Fibroblast of skin of left biceps (primary cell): ENCODE results near the gene CCDC71L.

Experiments
- DNase-seq, 2 experiments: peaks; one replicate each; pipeline ENCODE4 v3.0.0-alpha.2; 2013; ENCODE audit warnings: low read depth in 2 of 2

The CCDC71L gene

DNA sequence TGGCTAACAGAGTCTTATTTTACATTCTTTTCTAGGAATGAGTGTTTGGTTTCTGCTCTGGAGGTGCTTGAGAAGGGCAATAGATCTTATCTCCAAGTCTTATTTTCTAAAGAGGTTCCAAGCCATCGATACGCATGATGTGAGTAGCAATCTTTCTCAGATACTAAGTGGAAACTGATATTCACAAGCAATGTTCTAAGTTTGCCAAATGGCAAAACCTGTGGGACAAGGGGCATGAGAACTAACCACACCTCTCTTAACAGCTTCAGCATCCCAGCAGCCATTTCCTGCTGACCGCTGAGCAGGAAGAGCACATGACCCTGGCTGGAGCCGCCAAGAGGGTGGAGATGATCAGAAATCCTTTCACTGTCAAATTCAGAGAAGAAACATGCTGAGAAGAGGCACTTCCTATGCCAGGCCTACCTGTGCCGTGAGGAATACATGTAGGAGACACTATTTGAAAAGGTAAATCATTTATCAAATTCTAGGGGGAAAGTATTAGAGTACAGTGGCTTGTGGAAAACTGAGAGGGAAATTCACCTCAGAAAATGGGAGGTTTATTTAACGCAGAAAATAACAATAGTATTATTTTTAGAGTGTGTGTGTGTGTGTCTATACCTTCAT is 35.2 kb downstream of the CCDC71L start:
- DNase-seq: no peak

DNA sequence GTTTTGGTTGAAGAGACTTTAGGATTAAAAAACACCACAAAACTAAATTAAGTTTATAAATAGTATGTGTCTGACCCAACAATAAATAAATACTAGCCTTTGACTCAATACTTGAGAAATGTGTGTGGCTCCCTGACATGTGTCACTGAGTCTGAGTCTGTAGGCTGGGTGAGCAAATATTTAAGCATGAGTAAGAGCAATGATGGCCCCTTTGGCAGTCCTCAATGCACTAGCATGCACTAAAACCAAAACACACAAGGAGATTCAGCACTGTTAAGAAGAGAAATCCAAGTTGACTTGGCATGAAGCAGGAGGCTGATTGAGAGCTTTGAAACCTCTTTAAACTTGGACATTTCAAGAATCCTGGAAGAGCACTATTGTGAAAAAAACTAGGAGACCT is 37.1 kb downstream of the CCDC71L start:
- DNase-seq: peak; percentile 46 to 56

DNA sequence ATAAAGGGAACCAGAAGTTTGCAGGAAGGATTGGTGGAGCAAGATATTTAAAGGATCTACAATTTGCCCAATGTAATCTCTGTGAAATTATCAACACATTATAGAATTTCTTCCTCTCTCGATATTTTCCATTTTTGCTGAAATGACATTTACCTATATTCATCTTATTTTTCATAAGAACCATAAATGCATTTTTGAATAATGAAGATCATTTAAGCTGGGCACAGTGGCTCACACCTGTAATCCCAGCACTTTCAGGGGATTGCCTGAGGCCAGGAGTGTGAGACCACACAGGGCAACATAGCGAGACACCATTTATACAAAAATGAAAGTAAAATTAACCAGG is 37.7 kb downstream of the CCDC71L start:
- DNase-seq: no peak

DNA sequence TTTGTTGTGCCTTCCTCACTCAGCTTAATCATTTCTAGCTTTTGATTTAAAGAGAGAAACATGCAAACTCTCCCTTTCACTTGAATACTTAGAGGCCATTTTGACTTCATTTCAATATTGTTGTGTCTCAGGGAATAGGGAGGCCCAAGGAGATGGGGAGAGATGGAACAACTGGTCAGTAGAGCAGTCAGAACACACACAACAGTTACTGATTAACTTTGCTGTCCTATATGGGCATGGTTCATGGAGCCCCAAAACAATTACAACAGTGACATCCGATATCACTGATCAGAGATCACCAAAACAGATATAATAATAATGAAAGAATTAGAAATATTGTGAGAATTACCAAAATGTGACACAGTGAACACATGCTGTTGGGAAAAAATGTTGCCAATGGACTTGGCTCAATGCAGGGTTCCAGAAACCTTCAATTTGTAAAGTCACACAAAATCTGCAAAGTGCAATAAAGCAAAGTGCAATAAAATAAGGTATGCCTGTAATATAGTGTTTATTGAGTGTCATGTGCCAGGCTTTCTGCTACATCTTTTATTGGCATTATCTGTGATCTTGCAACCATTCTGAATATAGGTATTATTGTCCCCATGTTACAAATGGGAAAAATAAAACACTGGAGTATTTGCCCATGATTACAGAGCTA is 38.2 kb downstream of the CCDC71L start:
- no peak for DNase-seq

DNA sequence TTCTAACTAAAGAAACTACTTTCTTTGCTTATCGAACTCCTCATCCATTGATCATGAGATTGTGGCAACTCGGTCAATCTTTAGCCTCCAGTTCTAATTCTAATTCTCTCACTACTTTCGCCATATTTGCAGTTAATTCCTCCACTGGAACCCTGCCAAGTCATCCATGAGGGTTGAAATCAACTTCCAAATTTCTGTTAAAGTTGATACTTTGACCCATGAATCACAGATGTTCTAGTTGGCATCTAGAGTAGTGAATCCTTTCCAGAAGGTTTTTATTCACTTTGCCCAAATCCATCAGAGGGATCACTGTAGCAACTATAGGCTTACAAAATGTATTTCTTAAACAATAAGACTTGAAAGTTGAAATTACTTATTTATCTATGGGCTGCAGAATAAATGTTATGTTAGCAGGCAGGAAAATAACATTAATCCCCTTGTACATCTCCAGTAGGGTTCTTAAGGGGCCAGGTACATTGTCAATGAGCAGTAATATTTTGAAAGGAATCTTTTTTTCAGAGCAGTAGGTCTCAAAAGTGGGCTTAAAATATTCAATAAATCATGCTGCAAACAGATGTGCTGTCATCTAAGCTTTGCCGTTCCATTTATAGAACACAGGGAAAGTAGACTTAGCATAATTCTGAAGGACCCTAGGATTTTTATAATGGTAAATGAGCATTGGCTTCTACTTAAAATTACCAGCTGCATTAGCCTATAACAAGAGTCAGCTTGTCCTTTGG is 39.4 kb downstream of the CCDC71L start:
- no peak for DNase-seq

DNA sequence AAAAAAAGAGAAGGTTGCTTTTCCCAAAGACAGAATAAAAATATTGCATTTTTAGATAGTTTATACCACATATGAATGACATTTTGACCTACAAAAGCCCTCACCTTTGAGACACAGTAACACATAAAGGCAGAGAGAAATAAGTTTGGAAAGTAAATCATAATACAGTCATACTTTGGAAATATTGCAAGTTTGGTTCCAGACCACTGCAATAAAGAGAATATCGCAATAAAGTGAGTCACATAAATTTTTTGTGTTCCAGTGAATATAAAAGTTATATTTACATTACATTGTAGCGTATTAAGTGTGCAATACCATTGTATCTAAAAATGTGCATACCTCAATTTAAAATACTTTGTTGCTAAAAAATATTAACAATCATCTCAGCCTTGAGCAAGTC is 40.3 kb downstream of the CCDC71L start:
- no peak for DNase-seq

DNA sequence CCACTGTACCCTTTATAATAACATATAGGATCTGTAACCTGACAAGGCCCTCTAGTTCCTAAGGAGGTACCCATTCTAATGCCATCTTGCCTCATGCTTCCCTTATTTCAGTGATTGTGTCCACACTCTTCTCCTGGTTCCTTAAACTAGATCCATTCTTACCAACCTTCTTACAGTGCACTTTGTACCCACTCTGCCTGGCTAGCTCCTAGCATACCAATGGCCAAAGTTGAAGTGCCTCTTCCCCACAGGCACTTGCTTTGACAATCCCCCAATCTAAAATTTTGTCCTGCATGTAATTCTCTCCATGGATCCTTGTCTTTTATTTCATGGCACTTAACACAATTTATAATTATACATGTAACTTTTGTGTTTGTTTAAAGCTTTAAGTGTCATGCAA is 40.9 kb downstream of the CCDC71L start:
- DNase-seq: no peak

DNA sequence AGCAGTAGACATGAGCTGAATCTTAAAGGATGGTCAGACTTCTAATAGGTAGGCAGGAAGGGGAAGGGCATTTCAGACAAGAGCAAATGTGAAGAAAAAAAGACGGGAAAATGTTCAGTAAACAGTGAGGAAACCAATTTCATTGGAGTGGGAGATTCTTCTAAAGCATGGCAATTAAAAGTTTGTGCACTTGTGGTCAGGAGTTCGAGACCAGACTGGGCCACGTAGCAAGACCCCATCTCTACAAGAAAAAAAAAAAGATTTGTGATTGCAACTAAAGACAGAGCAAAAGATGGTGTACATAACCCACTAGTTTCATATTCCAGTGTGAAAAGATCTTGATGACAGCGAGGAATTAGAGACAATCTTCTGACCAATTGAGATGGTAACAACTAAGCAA is 41.7 kb downstream of the CCDC71L start:
- DNase-seq: no peak

DNA sequence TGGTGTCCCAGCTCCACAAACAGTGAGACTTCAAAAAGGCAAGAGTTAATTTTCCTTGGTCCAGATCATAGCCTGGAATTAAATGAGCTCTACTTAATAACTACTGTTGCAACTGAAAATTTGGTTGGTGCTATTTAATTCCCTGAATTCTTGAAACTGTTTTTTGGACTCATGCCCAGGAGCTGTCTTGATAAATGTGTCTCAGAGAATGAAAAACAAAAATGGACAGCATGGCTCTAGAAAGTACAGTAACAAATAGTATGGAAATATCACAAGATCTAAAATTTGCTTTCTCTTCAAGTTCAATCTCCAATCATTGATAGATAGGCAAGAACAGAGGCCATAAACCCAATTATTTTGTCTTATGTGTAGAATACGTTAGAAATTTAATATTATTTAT is 42.5 kb downstream of the CCDC71L start:
- DNase-seq: peak; percentile 60 to 65

DNA sequence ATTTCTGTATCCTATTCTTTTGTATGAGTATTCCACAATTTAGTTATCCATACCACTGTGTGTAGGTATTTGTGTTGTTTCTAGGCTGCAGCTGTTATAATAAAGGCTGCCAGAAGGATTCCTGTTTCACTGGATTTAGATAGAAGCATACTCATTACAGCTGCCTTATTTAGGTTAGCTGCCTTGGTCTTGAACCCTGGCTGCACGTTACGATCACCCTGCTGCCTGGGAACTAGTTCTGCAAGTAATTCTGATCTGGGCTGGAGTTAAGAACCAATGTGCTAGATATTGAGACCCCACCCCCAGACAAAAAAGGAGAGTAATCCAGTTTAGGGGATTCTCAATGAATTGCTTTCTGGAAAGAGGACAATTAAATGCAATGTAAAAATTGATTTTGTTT is 43.1 kb downstream of the CCDC71L start:
- no peak for DNase-seq

DNA sequence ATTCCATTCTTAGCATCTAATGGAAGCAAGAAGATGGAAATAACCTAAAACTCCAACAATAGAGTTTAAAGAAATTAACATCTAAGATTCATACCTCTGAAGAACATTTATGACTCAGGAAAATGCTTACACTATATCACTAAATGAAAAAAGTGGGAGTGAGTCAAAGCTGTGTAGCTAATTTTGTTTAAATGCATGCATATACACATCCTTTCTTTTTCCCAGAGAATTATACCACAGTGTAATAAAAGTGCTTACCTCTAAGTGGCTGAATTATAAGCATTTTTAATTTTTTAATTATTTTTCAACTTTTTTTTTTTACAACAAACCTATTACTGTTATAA is 44.3 kb downstream of the CCDC71L start:
- no peak for DNase-seq

DNA sequence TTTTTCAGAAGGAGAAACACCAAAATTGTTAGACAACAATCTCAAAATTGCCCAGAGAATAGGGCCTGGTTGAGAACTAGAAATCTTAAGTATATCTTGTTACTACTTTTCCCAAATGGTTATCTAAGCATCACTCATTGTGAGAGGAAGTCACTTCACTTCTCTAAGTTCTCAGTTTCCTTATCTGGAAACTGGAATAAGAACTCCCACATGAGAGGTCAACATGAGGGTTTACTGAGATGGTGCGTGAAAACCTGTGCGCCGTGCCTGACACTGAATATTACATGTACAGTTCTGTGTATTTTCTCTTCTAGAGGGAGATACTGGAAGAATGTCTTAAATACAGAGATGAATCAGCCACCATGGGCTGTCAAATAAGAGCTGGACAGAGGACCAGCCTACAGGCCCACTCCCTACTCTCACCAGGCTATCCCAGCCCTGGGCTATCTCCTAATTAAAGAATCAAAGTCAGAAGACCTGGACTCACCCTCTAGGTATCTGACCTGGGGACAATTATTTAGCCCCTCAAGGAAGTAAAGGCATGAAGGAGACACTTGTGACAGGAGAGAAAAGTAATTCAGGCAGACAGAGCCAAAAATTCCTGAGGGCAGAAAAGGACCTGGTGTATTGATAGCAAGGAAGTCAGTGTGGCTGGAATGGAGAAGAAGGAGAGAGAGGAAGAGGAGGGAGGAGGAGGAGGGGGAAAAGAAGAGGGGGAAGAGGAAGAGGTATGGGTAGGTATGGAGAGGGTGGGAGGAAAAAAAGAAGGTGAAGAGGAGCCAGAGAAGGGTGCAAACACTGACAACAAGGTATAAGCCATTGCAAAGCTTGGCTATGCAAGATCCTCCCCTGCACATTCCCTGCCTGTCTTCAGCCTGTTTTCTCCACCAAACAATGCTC is 44.9 kb downstream of the CCDC71L start:
- no peak for DNase-seq

DNA sequence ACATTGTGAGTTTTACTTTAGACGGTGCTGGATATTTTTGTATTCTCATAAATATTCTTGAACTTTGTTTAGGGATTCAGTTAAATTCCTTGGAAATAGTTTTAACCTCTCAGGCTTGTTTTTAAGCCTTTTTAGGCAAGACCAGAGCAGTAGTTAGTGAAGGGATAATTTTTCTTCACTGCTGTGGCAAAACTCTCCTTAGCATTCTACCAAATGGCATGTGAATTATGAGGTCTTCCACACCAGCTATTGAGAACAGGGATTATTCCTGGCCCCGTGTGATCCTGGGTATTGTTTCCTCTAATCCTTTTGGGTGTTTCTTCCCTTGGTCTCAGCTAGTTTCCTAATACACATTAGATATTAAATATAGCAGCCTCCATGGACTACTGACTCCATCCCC is 46.2 kb downstream of the CCDC71L start:
- DNase-seq: no peak

DNA sequence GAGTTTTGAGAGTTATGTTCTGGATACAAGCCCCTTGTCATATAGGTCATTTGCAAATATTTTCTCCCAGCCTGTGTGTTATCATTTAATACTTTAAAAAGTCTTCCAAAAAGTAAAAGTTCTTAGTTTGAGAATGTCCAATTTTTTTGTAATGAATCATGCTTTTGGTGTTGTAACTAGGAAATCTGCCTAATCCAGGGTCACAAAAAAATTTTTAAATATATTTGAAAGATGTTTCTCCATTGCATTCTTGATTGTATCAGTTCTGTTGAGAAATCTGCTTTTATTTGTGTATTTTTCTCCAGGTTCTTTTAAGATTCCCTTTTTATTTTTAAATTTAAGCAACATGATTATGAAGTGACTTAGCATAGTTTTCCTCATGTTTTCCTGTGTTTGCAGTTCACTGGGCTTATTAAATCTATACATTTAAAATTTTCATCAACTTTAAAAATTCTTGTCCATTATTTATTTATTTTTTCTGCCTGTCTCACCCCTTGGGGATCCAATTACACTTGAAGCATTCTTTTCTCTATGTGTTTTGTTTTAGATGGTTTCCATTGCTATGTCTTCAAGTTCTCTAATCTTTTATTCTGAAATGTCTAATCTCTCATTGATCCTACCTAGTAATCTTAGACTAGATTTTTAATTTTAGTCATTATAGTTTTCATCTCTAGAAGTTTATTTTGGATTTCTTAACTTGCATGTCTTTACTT is 47.0 kb downstream of the CCDC71L start:
- no peak for DNase-seq

DNA sequence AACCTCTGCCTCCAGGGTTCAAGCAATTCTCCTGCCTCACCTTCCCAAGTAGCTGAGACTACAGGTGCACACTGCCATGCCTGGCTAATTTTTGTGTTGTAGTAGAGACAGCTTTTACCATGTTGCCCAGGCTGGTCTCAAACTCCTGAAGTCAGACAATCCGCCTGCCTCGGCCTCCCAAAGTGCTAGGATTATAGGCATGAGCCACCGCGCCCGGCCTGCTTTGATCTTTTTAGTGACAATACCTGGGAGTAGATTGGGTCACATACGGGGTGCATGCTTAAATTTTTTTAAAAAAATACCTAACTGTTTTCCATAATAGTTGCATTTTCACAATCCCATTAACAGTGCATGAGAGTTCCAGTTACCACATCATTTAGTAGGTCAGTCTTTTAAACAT is 47.7 kb downstream of the CCDC71L start:
- DNase-seq: no peak

DNA sequence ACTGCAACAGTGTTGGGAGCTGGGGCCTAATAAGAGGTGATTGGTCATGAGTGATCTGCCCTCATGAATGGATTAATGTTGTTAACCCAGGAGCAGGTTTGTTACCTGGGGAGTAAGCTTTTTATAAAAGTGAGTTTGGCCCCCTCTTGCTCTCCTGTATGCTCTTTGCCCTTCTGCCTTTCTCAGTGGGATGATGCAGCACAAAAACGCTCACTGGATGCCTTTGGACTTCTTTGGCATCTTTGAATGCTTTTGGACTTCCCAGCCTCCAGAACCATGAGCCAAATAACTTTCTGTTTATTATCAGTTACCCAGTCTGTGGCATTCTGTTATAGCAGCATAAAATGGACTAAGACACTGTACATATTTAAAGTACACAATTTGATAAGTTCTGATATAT is 48.5 kb downstream of the CCDC71L start:
- DNase-seq: no peak

DNA sequence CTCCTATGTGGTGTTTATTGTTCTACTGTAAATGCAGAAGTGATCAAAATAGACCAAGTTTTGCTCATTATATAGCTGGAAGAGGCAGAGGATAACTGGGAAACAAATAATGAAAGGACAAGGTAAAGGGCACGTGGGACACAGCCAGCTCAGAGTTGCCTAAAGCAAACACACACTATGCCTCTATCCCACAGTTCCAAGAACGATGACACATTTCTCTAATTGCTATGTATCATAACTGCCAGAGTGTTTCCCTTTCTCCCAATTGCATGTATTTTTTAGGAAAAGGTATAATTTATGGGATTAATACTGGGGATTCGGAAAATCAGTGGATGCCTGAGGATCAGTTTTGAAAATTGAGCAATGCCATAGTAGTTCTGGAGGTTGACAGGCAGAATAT is 49.0 kb downstream of the CCDC71L start:
- DNase-seq: no peak

DNA sequence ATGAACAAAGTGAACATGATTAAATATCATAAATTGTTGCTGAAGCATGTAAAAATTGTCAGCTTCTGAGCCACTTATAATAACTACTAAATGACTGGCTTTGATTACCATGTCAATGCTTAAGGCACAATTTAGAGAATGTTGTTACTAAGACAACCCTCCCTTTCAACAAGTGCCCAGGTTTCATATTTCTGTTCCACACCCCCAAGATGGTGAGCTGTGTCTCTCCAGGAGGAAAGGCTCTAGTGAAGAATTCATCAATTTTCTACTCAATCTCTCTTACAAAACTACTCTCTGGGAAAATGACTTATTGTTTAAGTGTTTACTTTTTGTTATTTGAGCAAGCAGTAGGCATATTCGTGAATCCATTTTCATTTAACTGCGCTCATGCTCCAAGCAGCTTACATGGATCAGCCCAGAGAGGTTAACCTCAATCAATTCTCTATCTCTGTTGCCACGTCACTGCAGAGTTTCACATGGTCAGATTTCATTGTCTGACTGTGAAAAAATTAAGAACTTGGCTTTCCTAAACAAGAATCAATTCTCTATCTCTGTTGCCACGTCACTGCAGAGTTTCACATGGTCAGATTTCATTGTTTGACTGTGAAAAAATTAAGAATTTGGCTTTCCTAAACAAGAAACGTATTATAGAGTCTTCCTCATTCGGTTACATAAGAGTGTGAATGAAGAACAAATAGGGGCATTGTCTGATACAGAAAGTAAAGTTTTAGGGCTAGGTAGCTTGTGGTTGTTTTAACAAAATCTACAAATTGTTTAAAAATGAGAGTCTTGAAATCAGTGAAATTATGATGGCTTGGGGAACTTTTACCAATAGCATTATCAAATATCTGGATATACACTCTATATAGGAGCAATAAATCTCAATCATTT is 49.7 kb downstream of the CCDC71L start:
- DNase-seq: no peak

DNA sequence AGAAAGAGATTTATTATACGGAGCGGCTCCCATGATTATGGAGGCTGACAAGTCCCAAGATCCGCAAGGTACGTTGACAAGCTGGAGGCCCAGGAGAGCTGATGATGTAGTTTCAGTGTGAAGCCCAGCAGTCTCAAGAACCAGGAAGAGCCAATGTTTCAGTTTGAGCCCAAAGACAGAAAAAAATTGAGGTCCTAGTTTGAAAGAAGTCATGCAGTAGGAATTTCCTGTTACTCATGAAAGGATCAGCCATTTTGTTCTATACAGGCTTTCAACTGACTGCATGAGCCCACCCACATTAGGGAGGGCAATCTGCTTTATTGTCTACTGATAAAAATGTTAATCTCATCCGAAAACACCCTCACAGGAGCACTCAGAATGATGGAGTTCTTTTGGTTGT is 51.5 kb downstream of the CCDC71L start:
- peak; percentile 42 to 59 for DNase-seq

DNA sequence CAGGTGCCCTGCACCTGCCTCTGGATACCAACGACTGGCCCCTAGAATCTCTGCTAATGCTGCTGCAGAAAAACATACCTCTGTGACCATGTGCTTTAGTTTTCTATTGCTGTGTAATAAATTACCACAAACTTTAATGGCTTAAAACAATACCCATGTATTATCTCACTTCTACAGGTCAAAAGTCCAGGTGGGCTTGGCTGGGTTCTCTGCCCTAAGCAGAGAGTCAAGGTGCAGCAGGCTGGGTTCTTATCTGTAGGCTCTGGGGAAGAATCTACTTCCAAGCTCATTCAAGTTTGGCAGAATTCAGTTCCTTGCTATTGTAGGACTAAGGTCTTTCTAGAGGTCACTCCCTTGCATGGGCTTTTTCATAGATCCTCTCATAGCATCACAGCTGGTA is 52.3 kb downstream of the CCDC71L start:
- DNase-seq: no peak
